Measurements from ENCODE around the gene CEP135.

CEP135 gene

GRCh38 chr4:55904576-55904975, 44.2 kb upstream of the CEP135 start:
- no peak overlapping the region for H2BK15ac ChIP-seq (ENCODE audit: low read depth, poor library complexity, severe bottlenecking)
- H3K18ac ChIP-seq (ENCODE audit: low read depth in 1 of 2, low read length in 2 of 2) = no peak overlapping the region
- H3K4me2 ChIP-seq (ENCODE audit: low read length, poor library complexity, severe bottlenecking) = no peak overlapping the region
- H4K8ac ChIP-seq (ENCODE audit: low read length) = no peak overlapping the region
- H3K4ac ChIP-seq (ENCODE audit: low read depth in 1 of 2, low read length in 2 of 2) = no peak overlapping the region
- no peaks in the 10 kb centered on the region for H3K27me3 ChIP-seq (ENCODE audit: control insufficient read depth in 1 of 2, insufficient read depth in 1 of 2, low read length in 2 of 2)
- no peak overlapping the region for H3K27ac ChIP-seq (ENCODE audit: low read length, poor library complexity, severe bottlenecking)
- H2AK5ac ChIP-seq (ENCODE audit: low read length, severe bottlenecking) = no peak overlapping the region
- H3K9ac ChIP-seq (ENCODE audit: low read length) = no peak overlapping the region
- peak; percentile 43 for DNase-seq
- no peak overlapping the region for H2BK5ac ChIP-seq (ENCODE audit: low read depth, low read length, poor library complexity, severe bottlenecking)
- H2BK12ac ChIP-seq (ENCODE audit: low read length in 2 of 2) = no peak overlapping the region
- H2AFZ ChIP-seq (ENCODE audit: low read depth, low read length) = no peak overlapping the region
- H3K79me1 ChIP-seq (replicated peaks; ENCODE audit: low read length, poor library complexity, severe bottlenecking) = no peaks in the 10 kb centered on the region
- H3K23ac ChIP-seq (ENCODE audit: low read length in 2 of 2) = no peak overlapping the region
- no peaks in the 10 kb centered on the region for H3K4me1 ChIP-seq (ENCODE audit: control insufficient read depth, insufficient read depth, low read depth, low read length)
- H4K91ac ChIP-seq (ENCODE audit: low read length) = no peak overlapping the region
- H3K36me3 ChIP-seq (ENCODE audit: control insufficient read depth in 1 of 2, insufficient read depth in 2 of 2, low read depth in 1 of 2, low read length in 2 of 2) = peaks cover 6 to 66% of the 10 kb centered on the region in 2 experiments
- no peak overlapping the region for H2BK120ac ChIP-seq (ENCODE audit: low read depth, low read length)
- no peak overlapping the region for H3K14ac ChIP-seq (ENCODE audit: low read length in 2 of 2)
- H3K4me3 ChIP-seq (ENCODE audit: insufficient read depth in 1 of 2, low read depth in 1 of 2, low read length in 2 of 2) = no peak overlapping the region
- H3K9me3 ChIP-seq (ENCODE audit: control insufficient read depth, low read length) = no peaks in the 10 kb centered on the region

GRCh38 chr4:55906323-55906722, 42.4 kb upstream of the CEP135 start:
- Histone ChIP-seq H3K27me3 (ENCODE audit: control insufficient read depth in 1 of 2, insufficient read depth in 1 of 2, low read length in 2 of 2) (no peaks in the 10 kb centered on the region), H2AK5ac (ENCODE audit: low read length, severe bottlenecking) (no peak overlapping the region), H3K79me1 (replicated peaks; ENCODE audit: low read length, poor library complexity, severe bottlenecking) (no peaks in the 10 kb centered on the region), H3K36me3 (ENCODE audit: control insufficient read depth in 1 of 2, insufficient read depth in 2 of 2, low read depth in 1 of 2, low read length in 2 of 2) (peaks cover 3 to 49% of the 10 kb centered on the region in 2 experiments), H3K14ac (ENCODE audit: low read length in 2 of 2) (no peak overlapping the region), H3K4ac (ENCODE audit: low read depth in 1 of 2, low read length in 2 of 2) (no peak overlapping the region), H3K9ac (ENCODE audit: low read length) (no peak overlapping the region), H3K27ac (ENCODE audit: low read length, poor library complexity, severe bottlenecking) (no peak overlapping the region), H2BK12ac (ENCODE audit: low read length in 2 of 2) (no peak overlapping the region), H2BK5ac (ENCODE audit: low read depth, low read length, poor library complexity, severe bottlenecking) (no peak overlapping the region), H2AFZ (ENCODE audit: low read depth, low read length) (no peak overlapping the region), H3K23ac (ENCODE audit: low read length in 2 of 2) (no peak overlapping the region), H3K4me2 (ENCODE audit: low read length, poor library complexity, severe bottlenecking) (no peak overlapping the region), H4K91ac (ENCODE audit: low read length) (no peak overlapping the region), H3K4me3 (ENCODE audit: insufficient read depth in 1 of 2, low read depth in 1 of 2, low read length in 2 of 2) (no peak overlapping the region), H2BK120ac (ENCODE audit: low read depth, low read length) (no peak overlapping the region), H2BK15ac (ENCODE audit: low read depth, poor library complexity, severe bottlenecking) (no peak overlapping the region), H3K9me3 (ENCODE audit: control insufficient read depth, low read length) (no peaks in the 10 kb centered on the region), H3K4me1 (ENCODE audit: control insufficient read depth, insufficient read depth, low read depth, low read length) (no peaks in the 10 kb centered on the region), H4K8ac (ENCODE audit: low read length) (no peak overlapping the region), H3K18ac (ENCODE audit: low read depth in 1 of 2, low read length in 2 of 2) (no peak overlapping the region)
- no peak for DNase-seq
- WGBS = 78% methylated on average over 4 of the region's 6 CpGs

- Histone ChIP-seq H3K4ac (ENCODE audit: low read depth in 1 of 2, low read length in 2 of 2) (no peak overlapping the region), H3K27me3 (ENCODE audit: control insufficient read depth in 1 of 2, insufficient read depth in 1 of 2, low read length in 2 of 2) (no peaks in the 10 kb centered on the region), H4K91ac (ENCODE audit: low read length) (no peak overlapping the region), H2BK120ac (ENCODE audit: low read depth, low read length) (no peak overlapping the region), H3K23ac (ENCODE audit: low read length in 2 of 2) (no peak overlapping the region), H3K14ac (ENCODE audit: low read length in 2 of 2) (no peak overlapping the region), H3K27ac (ENCODE audit: low read length, poor library complexity, severe bottlenecking) (no peak overlapping the region), H3K79me1 (replicated peaks; ENCODE audit: low read length, poor library complexity, severe bottlenecking) (no peaks in the 10 kb centered on the region), H2BK12ac (ENCODE audit: low read length in 2 of 2) (no peak overlapping the region), H3K18ac (ENCODE audit: low read depth in 1 of 2, low read length in 2 of 2) (no peak overlapping the region), H2AK5ac (ENCODE audit: low read length, severe bottlenecking) (no peak overlapping the region), H3K9me3 (ENCODE audit: control insufficient read depth, low read length) (no peaks in the 10 kb centered on the region), H2BK5ac (ENCODE audit: low read depth, low read length, poor library complexity, severe bottlenecking) (no peak overlapping the region), H3K4me1 (ENCODE audit: control insufficient read depth, insufficient read depth, low read depth, low read length) (no peaks in the 10 kb centered on the region), H2BK15ac (ENCODE audit: low read depth, poor library complexity, severe bottlenecking) (no peak overlapping the region), H3K36me3 (ENCODE audit: control insufficient read depth in 1 of 2, insufficient read depth in 2 of 2, low read depth in 1 of 2, low read length in 2 of 2) (peaks cover 3 to 43% of the 10 kb centered on the region in 2 experiments), H3K9ac (ENCODE audit: low read length) (no peak overlapping the region), H3K4me2 (ENCODE audit: low read length, poor library complexity, severe bottlenecking) (no peak overlapping the region), H3K4me3 (ENCODE audit: insufficient read depth in 1 of 2, low read depth in 1 of 2, low read length in 2 of 2) (no peak overlapping the region), H4K8ac (ENCODE audit: low read length) (no peak overlapping the region), H2AFZ (ENCODE audit: low read depth, low read length) (no peak overlapping the region)
- no peak for DNase-seq
- WGBS = 68% methylated on average over 1 of the region's 3 CpGs
Observed at GRCh38 chr4:55906989-55907388, 41.8 kb upstream of the CEP135 start.

GRCh38 chr4:55907469-55907868, 41.3 kb upstream of the CEP135 start:
- no peaks in the 10 kb centered on the region for H3K9me3 ChIP-seq (ENCODE audit: control insufficient read depth, low read length)
- no peak overlapping the region for H3K4me2 ChIP-seq (ENCODE audit: low read length, poor library complexity, severe bottlenecking)
- H2BK15ac ChIP-seq (ENCODE audit: low read depth, poor library complexity, severe bottlenecking) = no peak overlapping the region
- no peak overlapping the region for H3K14ac ChIP-seq (ENCODE audit: low read length in 2 of 2)
- no peak for DNase-seq
- H2AK5ac ChIP-seq (ENCODE audit: low read length, severe bottlenecking) = no peak overlapping the region
- H2BK120ac ChIP-seq (ENCODE audit: low read depth, low read length) = no peak overlapping the region
- H2BK5ac ChIP-seq (ENCODE audit: low read depth, low read length, poor library complexity, severe bottlenecking) = no peak overlapping the region
- H3K27ac ChIP-seq (ENCODE audit: low read length, poor library complexity, severe bottlenecking) = no peak overlapping the region
- no peak overlapping the region for H3K23ac ChIP-seq (ENCODE audit: low read length in 2 of 2)
- no peak overlapping the region for H3K4ac ChIP-seq (ENCODE audit: low read depth in 1 of 2, low read length in 2 of 2)
- H3K4me3 ChIP-seq (ENCODE audit: insufficient read depth in 1 of 2, low read depth in 1 of 2, low read length in 2 of 2) = no peak overlapping the region
- no peak overlapping the region for H3K9ac ChIP-seq (ENCODE audit: low read length)
- peaks cover 3 to 38% of the 10 kb centered on the region in 2 experiments for H3K36me3 ChIP-seq (ENCODE audit: control insufficient read depth in 1 of 2, insufficient read depth in 2 of 2, low read depth in 1 of 2, low read length in 2 of 2)
- H3K27me3 ChIP-seq (ENCODE audit: control insufficient read depth in 1 of 2, insufficient read depth in 1 of 2, low read length in 2 of 2) = no peaks in the 10 kb centered on the region
- H2BK12ac ChIP-seq (ENCODE audit: low read length in 2 of 2) = no peak overlapping the region
- H4K91ac ChIP-seq (ENCODE audit: low read length) = no peak overlapping the region
- H3K4me1 ChIP-seq (ENCODE audit: control insufficient read depth, insufficient read depth, low read depth, low read length) = no peaks in the 10 kb centered on the region
- no peaks in the 10 kb centered on the region for H3K79me1 ChIP-seq (replicated peaks; ENCODE audit: low read length, poor library complexity, severe bottlenecking)
- H3K18ac ChIP-seq (ENCODE audit: low read depth in 1 of 2, low read length in 2 of 2) = no peak overlapping the region
- H2AFZ ChIP-seq (ENCODE audit: low read depth, low read length) = no peak overlapping the region
- no peak overlapping the region for H4K8ac ChIP-seq (ENCODE audit: low read length)

All from mesenchymal stem cell (in vitro differentiated cells and primary cell).